NCI-H2171 treated with DMSO at 0.1 percent for 48 hours (cell line): Measurements from ENCODE around the gene PLA2G4E.
A peak's percentile ranks its signal among the peaks of the same experiment; 100 is the strongest.

Experiments
- DNase-seq: peaks from one replicate; lab custom pipeline; 2025; lab: John Stamatoyannopoulos, UW

Gene PLA2G4E

DNA sequence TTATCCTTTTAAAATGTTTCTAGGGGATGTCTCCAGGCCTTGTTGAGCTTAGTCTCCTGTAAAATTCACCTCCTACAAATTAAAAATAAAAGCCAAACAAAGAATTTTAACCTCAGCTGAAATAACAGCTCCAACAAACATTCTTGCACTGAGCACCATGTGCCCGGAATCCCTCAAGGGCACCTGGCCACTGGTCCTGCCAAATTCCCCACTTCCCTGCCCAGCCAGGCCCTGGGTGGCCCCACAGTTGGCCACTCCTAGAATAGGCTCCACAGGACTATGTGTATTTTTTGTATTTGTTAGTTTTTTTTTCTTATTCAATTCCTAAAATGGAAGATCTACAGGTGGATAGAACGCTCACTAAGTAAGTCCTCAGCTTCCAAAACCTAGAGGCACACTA is 33.1 kb upstream of the PLA2G4E start:
- no peak for DNase-seq

DNA sequence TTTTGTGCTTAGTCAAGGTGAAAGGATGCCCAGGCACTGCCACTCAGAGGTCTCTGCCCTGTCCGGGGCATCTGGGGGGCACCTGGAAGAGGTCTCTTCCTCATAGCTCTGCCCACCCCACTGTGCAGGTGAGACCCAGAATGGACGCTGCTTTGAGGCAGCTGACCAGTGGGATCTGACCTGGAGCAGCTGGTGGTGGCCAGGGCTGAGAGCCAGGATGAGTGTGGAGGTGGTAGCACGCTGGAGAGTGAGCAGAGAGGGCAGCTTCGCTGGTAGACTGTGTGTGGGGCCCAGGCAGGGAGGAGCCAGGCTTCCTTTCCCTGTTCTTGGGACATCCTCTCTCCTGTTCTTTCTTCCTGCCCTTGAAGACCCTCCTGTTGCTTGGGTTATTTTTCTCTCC is 32.2 kb upstream of the PLA2G4E start:
- DNase-seq: no peak

DNA sequence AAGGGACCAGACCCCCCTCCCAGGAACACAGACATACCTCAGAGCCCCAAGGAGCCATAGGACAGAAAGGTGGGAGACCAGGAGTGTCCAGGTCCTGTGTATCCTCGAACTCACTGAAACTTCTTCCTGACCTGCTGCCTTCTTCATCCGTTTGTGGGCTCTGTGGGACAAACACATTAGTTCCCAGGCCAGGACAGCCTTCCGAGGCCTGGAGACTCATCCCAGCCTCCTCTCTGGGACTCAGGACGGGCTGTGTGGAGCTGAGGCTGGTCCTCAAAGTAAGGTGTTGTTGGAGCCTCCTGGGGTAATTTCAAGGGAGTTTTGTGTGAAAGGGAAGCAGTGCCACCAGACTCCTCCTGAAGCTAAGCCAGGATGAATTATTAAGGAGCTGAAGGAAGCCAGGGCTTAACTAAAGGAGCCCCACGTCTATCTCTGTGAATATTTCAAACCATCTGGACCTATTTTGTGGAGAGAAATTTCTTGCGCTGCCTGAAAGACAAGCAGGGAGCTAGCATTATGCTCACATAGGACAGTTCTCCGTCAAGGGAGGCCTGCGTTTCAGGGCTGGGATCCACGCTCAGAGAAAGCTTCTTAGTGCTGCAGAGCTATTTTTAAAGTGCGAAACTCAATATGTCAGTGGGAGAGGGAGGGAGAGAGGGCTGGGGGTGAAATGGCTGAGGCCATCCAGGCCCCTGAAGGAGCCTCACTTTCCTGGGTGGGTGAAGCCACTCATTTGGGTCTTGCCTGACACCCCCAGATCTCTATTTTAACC is 29.8 kb upstream of the PLA2G4E start:
- DNase-seq: no peak

DNA sequence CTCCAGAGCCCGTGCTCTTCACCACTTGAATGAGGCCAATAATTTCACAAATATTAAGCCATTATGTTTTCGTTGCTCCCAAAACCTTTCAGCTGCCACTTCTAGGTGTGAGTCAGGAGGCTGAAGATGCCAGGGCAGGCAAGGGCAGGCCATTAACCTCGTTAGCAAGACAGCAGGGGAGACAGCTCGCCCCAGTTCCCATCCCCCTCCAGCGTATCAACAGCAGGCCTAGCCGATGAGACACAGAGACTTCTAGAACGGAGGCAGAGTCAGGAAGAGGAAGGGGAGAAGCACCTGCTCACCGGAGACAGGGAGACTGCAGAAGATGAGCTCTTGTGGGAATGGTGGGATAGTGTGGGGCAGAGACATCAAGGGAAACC is 28.0 kb upstream of the PLA2G4E start:
- no peak for DNase-seq

DNA sequence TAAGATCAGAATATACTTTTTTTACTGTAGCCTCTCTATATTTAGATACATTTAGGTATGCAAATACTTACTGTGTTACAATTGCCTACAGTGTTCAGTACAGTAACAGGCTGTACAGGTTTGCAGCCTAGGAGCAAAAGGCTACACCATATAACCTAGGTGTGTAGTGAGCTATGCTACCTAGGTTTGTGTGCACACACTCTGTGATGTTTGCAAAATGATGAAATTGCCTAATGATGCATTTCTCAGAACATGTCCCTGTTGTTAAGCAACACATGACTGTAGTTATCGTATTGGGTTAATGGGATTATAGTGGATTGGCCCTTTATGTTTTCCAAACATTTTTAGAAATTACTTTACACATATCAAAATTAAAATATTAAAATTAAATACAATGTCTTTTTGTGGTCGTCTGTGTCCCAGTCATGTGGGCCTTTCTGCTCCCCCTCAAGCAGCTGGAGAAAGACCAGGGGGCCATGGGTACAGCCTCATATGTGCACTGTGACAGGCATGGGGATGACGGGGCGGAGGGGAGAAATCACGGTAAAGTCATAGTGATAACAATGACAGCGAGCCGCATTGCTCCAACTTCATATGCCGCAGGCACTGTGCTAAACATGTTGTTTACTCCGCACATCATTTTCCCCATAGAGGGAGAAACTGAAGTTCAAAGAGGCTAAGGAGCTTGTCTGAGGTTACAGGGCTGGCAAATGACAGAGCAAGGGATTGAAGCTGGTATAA is 27.4 kb upstream of the PLA2G4E start:
- DNase-seq: no peak

DNA sequence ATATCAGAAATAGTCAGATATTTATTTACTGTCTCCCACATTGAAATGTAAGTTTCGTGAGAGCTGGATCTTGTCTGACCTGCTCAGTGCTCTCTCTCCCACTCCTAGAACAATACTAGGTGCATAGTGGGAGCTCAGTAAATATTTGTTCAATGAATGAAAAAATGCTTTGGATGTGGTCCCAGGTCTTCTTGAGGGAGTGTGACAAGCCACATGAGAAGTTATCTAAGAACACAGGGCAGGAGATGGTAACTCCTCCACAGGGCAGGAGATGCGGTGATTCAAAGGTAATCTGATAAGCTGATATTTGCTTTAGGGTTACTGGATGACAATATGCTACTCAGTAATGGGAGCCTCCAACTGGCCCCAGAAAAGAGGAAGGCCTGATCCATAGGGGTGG is 25.8 kb upstream of the PLA2G4E start:
- DNase-seq: no peak

DNA sequence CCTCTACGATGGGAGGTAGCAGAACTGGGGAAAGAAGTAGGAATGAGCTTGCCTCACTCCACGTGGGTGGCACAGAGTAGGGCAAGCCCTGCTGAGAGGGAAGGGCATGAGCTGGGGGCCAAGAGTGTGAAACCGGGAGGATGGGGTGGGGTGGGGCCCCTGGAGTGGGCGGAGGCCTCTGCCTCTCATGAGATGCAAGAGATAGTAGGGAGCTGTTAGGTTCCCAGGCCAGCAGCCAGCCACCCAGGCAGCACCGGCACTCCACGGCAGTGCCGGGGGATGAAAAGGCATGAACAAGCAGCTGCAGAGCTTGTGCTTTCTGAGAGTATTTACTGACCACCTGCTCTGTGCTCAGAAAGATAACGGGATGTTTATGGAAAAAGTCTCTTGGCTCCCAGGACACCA is 24.4 kb upstream of the PLA2G4E start:
- DNase-seq: no peak

DNA sequence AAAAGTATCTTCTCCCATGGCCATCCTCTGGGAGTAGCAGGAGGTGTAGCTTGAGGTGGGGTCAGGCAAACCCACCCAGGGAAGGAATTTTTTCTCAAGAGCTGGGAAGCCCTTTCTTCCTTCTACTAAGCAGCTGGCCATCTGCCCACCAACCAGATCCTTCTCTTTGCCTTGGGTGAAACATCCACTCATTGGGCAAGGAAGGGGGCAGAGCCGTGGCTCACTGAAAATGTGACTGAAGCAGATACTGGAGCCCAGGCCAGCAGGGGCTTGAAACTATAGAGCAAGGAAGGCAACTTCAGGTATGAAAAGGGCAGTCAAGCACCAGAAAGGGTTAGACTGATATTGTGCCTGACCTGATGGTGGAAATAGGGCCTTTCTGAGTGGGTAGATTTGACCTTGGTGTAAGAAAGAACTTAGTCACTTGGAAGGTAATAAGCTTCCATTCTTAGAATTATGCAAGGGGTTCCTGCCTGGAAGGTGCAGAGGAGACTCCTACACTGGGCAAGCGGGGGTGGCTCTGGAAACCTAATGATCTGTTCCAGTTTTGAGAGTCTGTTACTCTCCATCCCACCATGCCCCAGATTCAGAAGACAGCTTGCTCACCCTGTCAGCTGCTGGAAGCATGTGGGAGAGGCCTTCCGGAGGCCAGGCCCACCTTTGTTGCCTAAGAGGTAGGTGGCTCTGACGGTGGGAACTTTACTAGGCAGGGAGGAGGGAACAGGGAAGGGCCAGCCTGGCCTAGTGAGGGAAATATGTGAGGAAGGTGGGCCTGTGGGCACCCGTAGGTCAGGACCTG is 22.0 kb upstream of the PLA2G4E start:
- no peak for DNase-seq

DNA sequence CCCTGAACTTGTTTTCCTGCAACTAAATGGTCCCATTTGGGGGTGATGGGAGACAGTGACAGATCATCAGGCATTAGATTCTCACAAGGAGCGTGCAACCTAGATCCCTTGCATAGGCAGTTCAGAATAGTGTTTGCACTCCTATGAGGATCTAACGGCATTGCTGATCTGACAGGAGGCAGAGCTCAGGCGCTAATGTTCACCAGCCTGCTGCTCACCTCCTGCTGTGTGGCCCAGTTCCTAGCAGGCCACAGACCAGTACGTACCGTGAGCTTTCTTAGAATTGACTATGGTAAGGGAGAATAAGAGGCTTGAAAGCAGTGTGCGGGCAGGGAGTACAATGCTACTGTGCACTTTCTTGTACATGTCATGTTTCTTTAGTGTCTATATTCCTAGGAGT is 17.6 kb upstream of the PLA2G4E start:
- DNase-seq: no peak

DNA sequence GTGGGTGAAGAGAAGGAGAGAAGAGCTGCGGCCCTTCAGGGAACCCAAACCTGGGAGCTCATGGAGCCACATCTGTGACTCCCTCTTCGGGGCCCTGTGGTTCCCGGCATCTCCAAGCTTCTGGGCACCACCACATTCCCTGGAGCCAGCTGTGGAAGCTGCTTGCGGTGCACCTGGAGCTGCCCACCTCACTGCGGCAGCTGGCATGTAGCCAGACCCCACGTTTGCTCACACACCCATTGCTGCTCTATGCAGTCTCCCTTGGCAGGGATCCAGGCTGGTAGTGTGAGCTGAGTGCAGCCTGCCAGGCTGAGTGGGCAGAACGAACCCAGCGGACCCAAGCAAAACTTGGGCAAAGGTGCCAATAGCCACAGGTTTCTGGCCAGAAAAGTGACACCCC is 16.8 kb upstream of the PLA2G4E start:
- peak; percentile 78 for DNase-seq

DNA sequence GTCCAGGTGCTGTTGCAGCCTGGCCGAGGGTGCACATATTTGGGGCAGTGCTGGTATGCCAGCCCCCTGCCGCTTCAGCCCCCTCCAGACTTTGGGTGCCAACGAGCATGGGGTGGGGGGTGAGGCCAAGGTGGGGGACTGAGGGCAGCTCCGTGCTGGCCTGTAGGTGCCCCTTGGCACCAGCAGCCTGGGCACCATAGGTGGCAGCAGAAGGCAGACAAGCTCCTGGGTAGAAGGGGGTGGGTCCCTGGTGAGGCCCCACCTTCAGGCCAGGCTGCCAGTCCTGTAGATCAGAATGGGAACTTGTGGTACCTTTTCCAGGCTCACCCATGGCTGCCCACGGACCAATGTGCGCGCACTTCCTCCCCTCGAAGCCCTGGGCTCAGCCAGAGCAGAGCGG is 16.1 kb upstream of the PLA2G4E start:
- no peak for DNase-seq

DNA sequence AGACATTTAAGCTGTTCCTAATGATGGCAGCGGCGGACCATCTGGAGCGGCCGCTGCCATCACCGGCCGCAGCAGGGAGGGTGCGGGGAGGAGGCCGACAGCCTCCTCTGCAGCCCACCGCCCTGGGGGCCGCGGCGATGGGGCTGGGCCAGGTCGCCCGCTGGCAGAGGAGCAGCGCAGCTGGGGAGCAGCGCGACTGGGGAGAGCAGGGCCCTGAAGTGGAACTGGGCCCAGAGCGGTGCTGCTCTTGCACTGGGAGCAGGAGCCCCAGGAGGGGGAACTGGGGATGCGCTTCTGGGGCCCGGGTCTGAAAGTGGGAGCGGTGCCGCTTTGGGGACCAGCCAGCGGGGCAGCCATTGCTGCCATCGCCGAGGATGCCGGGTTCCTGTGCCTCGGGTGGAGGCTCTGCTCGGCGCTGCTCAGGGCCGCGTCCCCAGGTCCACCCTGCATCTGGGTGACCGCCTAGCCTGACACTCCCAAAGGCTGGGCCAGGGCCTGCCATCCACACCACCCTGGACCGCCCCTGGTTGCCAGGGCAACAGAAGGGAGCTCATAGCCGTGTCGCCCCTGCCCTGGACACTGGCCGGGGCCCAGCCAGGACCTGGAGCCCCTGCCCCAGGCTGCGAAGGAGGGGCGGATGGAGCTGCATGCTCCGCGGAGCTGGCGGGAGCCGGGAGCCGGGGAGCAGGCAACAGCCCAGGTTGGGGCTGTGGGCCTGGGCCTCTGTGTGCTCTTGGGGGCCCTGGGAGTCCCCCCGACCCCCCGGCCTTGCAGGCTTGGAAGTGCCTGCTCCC is 15.5 kb upstream of the PLA2G4E start:
- no peak for DNase-seq

DNA sequence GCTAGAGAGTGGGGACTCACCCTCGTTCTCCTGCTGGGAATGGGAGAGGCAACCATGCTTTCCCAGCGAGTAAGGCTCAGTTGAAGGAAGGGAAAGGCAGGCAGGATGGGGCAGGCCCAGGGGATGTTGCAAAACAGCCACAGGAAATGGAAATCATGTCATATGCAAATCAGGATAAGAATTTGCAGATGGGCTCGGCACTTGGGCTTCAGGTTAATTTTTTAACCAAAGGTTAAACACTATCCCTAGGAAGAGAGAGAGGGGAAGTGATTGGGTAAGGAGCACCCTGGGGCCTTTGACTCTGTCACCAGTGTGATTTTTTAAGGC is 14.6 kb upstream of the PLA2G4E start:
- DNase-seq: no peak

DNA sequence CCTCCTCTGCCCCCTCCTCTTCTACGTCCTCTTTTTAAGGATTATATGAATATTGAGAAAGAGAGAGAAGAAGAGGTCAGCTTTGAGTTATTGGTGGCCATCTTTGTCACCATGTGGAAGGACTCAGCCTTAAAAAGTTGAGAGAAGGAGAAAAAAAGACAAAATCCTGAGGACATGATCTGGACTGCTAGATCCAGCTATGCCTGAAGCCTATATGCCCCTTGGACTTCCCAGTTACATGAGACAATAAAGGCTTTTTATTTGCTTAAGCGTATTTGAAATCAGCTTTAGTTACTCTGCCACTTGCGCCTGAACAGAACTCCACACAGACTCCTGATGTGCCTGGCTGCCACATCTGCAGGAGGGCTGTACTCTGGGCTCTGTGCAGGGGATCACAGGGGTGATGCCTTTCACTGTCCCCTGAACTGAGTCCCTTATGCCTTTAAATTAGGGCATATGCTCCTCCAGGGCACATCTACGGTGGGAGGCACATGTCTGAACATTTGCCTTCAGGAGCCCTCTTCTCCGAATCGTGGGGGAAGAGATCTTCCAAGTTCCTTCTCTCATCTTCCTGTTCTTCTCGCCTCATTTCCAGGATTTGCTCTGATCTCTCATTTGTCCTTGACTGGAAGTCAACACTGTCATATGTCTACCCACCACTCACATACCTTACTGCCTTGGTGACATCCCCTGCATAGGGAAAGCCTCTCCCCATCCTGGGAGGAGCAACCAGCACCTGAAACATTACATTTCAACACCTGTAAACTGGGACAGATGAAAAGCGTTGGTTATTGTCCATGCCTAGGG is 14.0 kb upstream of the PLA2G4E start:
- DNase-seq: no peak

DNA sequence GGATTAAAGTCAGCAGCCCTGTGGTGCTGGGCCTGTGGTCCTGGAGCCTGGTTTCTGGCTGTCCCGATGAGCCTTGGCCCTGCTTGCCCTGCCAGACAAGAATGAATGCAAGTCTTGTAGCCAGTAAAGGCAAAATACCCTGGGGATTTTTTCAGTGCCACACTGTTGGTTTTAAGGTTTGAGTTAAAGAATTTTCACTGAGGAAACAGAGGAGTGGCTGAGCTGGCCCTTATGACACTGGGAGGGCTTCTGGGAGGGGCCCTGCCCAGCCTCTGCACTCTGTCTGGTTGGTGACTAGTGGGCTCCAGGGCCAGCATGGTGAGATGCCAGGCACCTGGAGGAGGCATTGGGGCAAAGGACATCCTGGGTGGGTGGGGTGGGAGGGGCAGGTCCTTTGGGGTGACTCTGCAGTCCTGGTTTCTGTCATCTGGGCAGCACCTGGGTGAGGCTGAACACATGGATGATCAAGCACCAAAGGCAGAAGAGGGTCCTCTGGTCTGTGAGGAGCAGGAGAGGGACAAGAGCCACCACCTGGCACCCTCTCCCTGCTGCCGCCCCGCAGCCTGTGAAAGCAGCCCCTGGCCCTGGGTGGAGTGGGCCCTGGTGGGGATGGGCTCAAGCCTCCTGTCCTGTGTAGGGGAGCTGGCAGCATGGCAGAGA is 12.5 kb upstream of the PLA2G4E start:
- no peak for DNase-seq

DNA sequence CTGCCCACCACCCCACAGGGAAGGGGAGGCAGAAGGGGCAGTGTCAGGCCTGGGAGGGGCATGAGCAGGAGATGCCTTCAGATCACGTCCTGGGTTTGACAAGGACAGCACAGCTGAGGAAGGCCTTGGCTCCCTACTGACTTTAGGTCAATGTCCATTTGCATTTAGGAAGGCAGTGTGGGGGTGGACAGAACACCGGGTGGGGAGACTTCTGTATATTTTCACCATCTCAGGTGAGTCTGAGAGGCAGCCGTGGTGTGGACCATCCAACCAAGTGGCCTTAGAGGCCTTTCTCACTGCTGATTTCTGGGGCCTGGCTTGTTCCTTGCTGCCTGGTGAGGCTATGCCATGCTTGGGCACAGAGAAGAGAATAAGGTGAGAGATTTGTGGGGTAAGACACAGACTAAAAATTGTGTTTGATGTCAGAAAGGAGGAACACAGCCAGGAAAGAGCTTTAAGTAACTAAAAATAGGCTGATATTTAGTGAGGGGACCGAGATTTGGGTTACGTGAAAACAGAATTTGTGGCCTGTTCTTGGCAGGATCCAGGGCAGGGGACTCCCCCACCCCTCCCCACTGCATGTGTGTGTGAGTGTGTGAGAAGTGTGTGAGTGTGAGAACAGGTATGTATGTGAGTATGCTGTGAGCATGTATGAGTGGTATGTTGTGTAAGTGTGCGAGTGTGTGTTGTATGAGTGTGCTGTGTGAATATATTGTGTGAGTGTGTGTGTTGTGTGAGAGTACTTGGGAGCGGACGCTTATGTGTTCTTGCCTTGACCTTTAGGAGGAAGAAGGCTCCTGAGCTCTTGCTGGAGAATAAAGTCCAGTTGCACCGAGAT is 11.8 kb upstream of the PLA2G4E start:
- no peak for DNase-seq

DNA sequence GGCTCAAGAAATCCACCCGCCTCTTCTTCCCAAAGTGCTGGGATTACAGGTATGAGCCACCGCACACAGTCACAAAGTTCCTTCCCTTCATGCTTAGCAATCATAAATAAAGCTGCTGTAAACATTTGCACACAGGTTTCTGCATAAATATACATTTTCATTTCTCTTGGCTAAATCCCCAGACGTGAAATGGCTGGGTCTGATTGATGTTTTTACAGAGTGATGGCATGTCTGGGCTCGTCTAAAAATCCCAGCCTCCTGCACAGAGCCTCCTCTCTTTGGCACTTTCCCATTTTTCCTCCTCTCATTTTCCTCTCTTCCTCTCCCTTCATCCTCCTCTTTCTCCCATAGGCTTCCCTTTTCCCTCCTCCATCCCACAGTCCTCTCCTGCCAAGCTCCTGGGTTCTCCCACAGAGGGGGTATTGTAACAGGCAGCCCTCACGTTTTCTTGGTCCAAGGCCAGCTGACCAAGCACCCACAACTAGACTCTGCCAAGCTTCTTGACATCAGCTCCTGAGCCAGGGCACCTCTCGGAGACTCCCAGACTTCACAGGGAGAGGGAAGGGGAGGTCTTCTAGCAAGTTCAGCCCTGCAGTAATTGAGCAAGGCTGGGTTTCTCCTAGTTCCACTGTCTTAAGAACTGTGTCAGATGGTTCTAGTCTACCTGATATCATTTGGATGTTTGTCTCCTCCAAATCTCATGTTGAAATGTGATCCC is 10.5 kb upstream of the PLA2G4E start:
- DNase-seq: peak; percentile 36

DNA sequence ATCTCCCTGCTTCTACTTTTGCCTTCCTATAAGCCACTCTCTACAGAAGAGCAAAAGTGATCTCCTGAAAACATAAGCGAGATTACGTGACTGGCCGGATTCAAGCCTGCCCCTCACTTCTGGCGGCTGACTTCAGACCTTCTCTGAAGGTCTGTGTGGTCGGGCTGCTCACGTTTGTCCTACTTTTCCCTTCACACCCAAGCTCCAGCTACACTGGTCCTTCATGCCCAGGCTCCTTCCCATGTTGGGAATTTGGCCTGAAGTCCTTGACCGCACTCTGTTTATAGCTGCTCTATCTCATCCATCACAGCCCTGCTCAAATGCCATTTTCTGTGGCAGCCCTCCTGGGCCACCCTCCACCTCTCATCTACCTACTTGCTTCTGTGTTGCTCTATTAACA is 6.7 kb upstream of the PLA2G4E start:
- DNase-seq: no peak

DNA sequence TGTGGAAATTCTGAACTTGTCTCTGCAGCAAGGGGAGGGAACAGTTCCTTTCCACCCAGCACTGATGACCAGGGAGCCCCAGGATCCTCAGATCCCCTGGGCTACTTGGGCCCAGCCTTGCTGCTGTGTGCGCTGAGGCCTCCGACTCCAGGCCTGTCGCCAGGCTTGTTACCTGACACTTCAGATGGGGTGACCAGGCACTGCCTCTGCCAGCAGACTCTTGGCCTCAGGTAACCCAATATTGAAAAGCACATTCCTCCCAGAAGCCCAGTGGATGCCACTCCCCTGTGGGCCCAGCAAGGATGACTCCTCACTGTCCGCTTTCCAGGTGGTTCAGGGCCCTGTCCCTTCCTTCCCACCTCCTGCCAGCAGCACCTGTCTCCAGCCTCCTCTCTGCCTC is 3.5 kb upstream of the PLA2G4E start:
- no peak for DNase-seq
